GM19025 (cell line): ENCODE results near the gene CD46.
"Not testable (repeated sequence)": the region's sequence is repeated elsewhere in the genome, so short reads cannot be mapped to it uniquely, and the experiment has no call there.

Experiments
- ATAC-seq: cut with Tn5 transposase; IDR thresholded peaks from one replicate; pipeline ENCODE4 v1.9.1; 2021; ENCODE audit warnings: mild to moderate bottlenecking, low read depth, moderate library complexity; ENCODE audit not compliant: unreplicated experiment

CD46 gene

GRCh38 chr1:207751790-207752455, at the start of gene CD46:
Gene CD46, plus strand, starts transcription at chr1:207752054. Its CDS starts 159 bp downstream, at chr1:207752213.
- peak; percentile 96 for ATAC-seq

DNA sequence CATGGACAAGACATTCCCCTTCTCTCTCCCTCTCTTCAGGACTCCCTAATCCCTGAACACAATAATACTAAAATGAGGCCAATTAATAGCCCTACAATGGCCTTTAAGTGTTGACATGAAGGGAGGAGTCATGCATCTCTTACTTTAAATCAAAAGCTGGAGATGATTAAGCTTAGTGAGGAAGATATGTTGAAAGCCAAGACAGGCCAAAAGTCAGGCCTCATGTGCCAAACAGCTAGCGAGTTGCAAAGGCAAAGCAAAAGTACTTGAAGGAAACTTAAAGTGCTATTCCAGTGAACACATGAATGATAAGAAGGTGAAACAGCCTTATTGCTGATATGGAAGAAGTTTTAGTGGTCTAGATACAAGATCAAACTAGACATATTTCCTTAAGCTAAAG, 49.5 kb upstream of the CD46 start:
- ATAC-seq = no peak

DNA sequence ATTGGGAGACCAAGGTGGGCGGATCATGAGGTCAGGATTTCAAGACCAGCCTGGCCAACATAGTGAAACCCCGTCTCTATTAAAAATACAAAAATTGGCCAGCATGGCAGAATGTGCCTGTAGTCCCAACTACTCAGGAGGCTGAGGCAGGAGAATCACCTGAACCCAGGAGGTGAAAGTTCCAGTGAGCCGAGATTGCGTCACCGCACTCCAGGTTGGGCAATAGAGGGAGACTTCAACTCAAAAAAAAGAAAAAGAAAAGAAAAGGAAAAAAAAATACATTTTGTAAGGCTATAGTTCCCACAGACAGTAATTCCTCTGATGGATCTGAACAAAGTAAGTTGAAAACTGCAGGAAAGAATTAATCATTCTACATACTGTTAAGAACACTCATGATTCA, 48.1 kb upstream of the CD46 start:
- ATAC-seq = no peak

DNA sequence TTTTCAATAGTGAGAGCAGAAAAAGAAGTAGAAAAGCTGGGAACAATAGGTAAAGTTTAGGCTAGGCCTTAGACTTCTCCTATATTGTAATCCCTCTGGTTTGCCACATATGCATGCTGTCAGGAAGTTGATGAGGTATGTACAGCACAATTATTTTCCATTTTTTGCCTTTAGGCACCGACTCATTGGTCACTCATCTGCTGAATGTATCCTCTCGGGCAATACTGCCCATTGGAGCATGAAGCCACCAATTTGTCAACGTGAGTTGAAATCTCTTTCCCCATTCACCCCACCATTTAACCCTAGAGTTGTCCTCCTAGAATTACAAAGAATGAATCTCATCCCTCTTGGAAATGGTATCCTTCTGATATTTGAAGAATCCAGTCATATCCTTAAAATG, 43.9 kb upstream of the CD46 start:
- ATAC-seq = not testable (repeated sequence)

DNA sequence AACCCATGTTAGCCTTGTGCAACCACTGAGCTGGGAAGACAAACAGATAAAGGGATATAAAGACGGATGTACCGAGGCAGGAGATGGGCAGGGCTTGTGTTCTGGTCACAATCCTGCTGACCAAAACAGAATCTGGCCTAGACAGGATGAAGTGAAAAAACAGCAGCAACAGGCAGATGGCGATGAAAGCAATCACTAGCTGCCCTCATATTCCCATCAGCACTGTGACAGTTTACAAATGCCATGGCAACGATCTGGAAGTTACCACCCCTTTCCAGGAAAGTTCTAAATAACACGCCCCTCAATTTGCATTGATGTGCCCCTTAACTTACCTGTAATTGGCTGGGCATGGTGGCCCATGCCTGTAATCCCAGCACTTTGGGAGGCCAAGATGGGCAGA, 40.6 kb upstream of the CD46 start:
- no peak for ATAC-seq

DNA sequence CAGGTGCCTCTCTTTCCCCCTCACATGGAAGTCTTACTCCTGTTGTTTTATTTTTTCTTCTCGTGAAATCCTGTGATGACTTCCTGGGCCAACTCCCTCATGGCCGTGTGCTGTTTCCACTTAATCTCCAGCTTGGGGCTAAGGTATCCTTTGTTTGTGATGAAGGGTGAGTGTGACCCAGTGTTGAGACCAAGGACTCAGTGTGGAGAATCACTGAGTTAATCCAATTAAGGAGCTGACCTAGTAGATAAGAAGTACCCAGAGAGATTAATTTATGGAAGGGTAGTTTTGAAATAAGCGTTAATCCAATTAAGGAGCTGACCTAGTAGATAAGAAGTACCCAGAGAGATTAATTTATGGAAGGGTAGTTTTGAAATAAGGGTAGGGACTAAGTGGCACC, 39.2 kb upstream of the CD46 start:
- not testable (repeated sequence) for ATAC-seq

DNA sequence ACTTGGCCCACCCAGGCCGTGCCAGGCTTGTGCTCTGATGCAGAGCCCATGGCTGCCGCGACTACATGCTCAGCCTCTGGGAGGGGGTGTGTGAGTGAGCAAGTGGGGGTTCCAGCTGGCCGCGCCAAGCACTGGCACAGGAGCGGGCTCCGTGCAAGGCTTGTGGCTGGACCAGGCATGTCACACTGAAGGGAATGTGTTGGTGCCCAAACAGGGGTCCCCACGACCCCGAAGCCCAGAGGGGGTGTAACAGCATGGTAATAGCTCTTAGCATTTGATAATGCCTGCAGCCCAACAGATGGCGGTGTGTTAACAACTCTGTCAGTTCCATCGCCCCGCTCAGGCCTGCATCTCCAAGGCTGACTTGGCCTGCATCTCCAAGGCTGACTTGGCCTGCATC, 38.3 kb upstream of the CD46 start:
- no peak for ATAC-seq

DNA sequence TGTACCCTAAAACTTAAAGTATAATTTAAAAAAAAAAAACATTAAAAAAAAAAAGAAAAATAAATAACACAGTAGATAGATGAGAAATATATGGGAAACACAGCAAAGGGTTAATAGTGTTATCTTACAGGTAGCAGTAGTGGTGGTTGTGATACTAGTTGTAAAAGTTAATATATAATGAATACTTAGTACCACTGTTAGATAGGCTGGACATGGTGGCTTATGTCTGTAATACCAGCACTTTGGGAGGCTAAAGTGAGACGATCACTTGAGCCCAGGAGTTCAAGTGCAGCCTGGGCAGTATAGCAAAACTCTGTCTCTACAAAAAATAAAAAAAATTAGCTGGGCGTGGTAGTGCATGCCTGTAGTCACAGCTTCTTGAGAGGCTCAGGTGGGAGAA, 32.6 kb upstream of the CD46 start:
- no peak for ATAC-seq

DNA sequence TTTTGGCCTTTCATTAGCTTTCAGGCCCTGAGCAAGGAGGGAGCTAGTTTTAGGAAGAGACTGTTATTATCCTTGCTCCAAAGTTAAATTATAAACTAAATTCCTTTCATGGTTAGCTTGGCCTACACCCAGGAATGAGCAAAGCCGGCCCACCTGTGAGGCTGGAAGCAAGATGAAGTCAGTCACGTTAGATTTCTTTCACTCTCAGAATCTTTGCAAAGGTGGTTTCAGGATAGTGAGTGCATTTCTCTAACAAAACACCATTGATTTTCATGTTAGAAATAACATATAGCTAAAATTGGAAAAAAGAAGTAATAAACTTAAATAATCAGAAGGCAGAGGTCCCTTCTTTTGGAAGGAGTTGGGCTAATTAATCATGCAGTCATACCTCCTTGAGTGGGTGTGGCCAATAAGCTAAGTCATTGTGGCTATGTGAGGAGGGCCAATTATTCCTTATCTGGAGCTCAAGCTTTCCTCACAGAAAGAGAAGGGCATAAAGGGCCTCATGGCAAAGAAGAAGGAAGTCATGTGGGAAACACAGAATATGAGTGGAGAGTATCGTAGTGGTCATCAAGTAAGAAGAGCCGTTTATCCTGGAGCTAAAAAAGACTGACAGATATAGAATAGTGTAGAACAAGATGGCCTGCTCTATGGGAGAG, 23.5 kb upstream of the CD46 start:
- not testable (repeated sequence) for ATAC-seq

DNA sequence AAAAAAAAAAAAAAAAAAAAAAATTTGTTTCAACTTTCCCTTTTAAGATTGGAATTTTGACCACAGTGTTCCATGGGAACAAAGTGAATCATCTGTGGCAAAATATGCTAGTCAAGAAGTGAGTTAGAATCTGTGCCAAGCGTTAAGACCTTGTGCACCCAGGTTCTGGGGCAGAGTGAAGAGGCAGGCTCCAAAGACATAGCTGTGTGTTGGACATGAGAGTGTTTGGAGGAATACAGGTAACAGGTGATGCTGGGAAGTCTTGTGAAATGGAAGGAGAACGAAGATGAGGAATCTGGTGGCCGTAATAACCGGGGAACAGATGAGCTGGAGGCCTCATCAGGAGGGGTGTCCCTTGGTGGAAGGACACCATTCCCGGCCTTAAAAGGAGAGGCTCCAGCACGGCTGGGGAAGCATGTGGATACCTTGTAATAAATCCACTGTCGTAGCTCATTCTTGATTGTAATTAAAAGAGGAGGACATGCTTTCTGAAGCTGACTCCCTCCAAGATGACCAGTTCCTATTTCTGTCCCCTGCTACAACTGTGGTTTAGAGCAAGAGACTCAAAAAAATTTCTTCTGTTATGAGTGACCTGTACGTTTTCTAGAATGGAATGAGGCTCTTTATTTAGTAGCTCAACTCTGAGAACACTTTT, 14.2 kb upstream of the CD46 start:
- not testable (repeated sequence) for ATAC-seq

DNA sequence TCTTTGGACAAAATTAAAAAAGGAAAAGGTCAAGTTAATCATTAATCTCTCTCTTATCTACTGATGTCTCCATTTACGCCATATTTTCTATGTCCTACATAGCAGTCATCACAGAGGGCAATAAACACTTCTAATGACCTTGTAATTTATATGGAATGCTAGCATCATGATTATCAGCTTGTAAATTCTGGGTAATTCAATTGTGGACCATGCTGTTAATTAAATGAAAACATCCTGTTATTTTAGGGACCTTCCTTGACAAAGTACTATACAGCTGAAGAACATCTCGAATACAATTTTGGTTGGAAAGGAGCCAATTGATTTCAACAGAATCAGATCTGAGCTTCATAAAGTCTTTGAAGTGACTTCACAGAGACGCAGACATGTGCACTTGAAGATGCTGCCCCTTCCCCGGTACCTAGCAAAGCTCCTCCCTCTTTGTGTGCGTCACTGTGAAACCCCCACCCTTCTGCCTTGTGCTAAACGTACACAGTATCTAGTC, 13.6 kb upstream of the CD46 start:
- not testable (repeated sequence) for ATAC-seq

- ATAC-seq = no peak
Measured at GRCh38 chr1:207740207-207740606, 11.6 kb upstream of the CD46 start.

GRCh38 chr1:207742850-207743555, 8.9 kb upstream of the CD46 start:
- no peak for ATAC-seq

DNA sequence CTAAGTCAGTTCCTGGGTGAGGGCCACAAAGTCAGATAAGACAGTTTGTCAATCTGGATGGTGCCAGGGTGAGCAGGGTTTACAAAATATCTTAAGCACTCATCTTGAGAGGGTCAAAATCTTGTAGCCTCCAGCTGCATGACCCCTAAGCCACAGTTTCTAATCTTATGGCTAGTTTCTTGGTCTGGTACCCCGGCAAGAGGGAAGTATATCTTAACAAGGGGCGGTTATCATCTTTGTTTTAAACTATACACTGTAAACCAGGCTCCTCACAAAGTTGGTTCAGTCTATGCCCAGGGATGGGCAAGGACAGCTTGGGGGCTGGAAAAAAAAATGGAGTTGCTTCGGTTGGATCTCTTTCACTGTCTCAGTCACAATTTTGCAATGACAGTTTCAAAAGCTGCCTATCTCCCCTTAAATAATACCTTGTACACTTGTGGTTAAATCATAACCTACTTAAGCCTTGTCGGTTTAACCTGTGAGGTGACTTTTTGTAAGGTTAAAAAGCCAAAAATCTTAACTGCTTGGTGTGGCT, 7.8 kb upstream of the CD46 start:
- ATAC-seq = no peak

DNA sequence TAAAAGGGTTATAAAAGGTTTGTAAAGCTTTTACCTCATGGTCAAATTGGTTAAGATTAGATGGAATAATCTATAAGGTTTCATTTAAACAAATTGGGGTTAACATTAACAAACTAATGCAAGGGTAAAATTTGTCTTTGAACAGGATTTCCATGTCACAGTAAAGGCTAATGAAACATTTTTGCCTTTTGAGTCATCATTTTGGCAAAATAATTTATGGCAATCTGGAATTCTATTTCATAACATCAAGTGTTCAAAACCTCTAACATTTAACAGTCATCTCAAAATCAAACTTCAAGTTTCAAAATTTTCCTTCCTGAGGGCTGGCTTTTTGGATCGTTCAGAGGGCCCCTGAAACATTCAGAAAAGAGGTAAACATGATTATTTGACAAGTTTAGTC, 6.6 kb upstream of the CD46 start:
- ATAC-seq = no peak

- ATAC-seq = no peak
Measured at GRCh38 chr1:207745839-207746767, 5.8 kb upstream of the CD46 start.

DNA sequence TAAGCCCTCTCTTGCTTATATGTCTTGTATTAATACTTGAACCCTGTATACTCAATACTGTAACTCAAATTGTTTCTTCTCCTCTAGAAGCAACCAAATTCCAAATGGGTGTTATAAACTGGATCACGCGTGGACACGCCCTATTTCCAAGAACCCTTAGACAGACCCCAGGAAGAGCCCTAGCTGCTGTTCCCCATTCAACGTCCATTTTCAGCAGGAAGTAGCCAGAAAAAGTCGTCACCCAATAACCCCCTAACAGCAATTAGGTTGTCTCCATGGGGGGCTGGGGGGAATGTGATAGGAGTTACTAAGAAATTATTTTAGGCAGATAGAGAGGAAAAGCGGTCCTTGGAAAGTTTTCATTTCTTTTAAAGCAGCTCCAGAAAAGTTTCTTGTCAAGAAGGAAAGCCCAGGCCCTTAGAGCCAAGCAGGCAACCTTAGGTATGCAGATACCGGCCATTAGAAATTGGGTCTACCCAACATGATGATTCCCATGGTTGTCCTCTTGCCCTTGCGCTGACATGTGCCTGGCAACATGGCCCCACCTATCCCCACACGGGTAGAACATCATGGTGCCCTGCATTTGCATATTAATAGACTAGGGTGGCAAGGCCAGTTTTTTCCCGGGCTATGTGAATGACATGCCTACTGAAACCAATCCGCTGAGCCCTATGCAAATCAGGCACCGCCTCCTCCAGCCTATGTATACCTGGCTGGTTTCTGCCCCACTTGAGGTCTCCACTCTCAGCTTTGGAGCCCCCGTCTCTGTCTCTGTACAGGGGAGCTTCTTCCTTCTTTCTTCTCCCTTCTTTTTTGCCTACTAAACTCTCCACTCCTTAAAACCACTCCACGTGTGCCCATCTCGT, 4.0 kb upstream of the CD46 start:
- no peak for ATAC-seq

DNA sequence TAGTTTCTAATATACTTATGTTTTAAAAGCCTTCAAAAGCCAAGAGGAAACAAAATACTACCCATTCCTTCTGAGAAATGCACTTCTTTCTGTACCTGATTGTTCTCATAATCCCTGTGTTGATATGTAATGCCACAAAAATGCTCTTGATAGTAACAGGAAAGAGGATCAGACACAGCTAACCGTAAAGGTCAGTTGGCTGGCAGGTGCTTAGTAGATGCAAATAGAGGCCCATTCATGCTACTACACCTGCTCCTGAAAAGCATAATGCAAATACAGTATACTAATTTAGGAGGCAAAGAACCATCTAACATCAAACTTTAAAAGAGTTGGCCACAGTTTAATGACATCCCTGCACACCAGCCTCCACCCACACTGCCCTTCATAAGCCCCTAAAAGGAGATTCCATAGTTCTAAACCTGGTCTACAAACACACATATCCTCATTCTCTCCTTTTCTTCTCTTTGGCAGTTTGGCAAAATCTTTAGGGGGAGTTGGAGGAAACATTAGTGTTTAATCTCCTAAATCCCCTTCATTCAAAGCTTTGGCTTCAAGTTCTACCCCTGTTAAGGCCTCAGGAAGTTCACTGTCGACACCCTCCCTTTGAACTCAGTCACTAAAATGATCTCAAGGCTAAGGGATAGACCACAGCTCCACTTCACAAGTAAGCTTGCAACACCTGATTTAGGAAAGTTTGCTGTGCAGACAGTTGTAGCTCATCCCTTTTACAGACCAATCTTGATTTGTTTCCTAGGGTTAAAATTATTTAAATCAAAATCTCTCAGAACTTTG, 2.9 kb upstream of the CD46 start:
- ATAC-seq = no peak
